Sciatic nerve (tissue), 2 donors: ENCODE data around the gene POR. TPM values are rescaled to one million over a fixed set of nuclear protein-coding genes. Genes with fewer than 3 reads are reported as not detected.
A peak's percentile ranks its signal among the peaks of the same experiment; 100 is the strongest.

Experiments
- ATAC-seq: fragments of 200-7000 bp; cut with Tn5 transposase; one replicate; pipeline ENCODE4 v1.9.1; 2020; ENCODE audit warnings: mild to moderate bottlenecking, moderate library complexity
- DNase-seq: peaks from one replicate; pipeline ENCODE4 v3.0.0-alpha.2; 2020; ENCODE audit warnings: low spot score
- intact Hi-C: fragments of 100-400 bp; cut with DNase I; formaldehyde crosslinking; loops from one replicate; pipeline ENCODE4 v1.14.2; 2022
- total RNA-seq: library from RNA; stranded (reverse); fragmentation: NEBNext Ultra II Directional; extraction: Animal tissue kit (Norgen Biotek cat#: 25700); gene quantifications from one replicate; pipeline ENCODE4 v1.2.1, GENCODE V29; 2021
- donor health status: DM: no; HTN: no; CAD: no.
- donor health status: DM: no; HTN: no; CAD: no.

The POR gene
- total RNA-seq, 1 donor from 2014 or later, result 89.2 TPM

DNA sequence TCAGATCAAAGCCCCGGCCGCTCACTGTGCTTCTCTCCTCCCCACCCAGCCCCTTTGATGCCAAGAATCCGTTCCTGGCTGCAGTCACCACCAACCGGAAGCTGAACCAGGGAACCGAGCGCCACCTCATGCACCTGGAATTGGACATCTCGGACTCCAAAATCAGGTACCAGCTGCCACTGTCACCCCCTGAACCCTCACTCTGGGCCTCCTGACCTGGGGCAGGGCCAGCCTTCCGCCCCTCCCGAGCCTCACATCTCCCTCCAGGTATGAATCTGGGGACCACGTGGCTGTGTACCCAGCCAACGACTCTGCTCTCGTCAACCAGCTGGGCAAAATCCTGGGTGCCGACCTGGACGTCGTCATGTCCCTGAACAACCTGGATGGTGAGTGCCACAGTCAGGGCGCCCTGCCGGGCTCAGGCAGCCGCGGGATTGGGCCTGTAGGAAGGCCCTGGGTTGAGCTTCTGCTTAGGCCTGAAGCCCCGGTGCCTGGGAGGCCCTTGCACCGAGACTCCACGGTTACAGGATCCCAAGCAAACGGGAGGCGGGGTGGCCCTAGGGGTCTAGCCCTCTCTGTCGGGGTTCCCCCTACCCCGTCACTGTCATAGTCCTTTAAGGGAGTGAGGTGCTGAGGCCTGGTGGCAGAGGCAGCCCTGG is 68.6 kb downstream of the POR start:
- DNase-seq (no peak), ATAC-seq (no peak)
- intact Hi-C loops, result loop anchor here (5.0 kb wide), 1 partner anchor 976 kb away; no protein-coding TSS in a partner anchor

DNA sequence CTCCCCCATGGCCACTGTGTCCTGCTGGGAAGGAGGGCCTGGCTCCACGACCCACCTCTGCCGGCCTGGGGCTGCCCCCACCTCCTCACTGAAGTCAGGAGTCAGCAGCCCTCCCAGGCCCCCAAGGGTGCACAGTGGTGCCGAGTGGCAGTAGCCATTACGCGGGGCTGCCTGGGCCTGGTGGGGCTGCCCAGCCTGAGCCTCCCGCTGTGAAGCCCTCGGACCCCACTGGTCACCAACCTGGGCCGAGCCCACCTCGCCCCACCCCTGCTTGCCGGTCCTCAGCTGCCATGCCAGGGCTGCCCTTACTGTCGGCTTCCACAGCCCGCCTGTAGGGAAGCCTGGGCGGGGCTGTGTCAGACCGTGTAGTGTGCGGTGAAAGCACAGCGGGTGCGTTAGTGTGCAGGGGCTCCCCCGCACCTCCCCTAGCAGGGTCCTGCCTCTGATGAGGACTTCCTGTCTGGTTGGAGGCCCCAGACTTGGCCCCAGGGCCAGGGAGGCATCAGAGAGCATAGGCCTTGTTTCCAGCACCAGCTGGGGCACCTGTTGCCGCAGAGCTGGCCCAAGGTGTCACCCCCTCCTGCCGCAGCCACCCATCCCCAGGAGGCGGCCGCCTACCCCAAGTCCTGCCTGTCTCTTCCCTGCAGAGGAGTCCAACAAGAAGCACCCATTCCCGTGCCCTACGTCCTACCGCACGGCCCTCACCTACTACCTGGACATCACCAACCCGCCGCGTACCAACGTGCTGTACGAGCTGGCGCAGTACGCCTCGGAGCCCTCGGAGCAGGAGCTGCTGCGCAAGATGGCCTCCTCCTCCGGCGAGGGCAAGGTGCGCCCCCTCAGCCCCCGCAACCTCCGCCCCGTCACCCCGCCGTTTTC is 69.4 kb downstream of the POR start:
- no peak for DNase-seq
- intact Hi-C loops, result loop anchor here (5.0 kb wide), 1 partner anchor 977 kb away; no protein-coding TSS in a partner anchor
- no peak for ATAC-seq

DNA sequence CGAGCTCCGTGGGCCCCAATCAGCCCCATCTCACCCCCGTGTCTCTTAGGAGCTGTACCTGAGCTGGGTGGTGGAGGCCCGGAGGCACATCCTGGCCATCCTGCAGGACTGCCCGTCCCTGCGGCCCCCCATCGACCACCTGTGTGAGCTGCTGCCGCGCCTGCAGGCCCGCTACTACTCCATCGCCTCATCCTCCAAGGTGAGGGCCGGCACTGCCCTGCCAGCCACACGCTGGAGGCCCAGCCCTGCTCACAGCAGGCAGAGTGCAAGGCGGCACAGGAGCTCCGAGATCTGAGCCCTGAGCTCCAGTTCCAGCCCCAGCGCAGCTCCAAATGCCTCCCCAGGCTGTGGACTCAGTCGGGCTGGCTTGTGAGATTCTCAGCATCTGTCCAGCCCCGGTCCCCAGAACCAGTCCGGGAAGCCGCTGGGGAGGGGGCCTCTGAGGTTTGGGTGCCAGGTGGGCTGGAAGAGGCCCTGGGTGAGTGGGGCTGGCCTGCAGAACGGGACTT is 70.1 kb downstream of the POR start:
- ATAC-seq (no peak), DNase-seq (no peak)
- intact Hi-C loops, result no loop called here

DNA sequence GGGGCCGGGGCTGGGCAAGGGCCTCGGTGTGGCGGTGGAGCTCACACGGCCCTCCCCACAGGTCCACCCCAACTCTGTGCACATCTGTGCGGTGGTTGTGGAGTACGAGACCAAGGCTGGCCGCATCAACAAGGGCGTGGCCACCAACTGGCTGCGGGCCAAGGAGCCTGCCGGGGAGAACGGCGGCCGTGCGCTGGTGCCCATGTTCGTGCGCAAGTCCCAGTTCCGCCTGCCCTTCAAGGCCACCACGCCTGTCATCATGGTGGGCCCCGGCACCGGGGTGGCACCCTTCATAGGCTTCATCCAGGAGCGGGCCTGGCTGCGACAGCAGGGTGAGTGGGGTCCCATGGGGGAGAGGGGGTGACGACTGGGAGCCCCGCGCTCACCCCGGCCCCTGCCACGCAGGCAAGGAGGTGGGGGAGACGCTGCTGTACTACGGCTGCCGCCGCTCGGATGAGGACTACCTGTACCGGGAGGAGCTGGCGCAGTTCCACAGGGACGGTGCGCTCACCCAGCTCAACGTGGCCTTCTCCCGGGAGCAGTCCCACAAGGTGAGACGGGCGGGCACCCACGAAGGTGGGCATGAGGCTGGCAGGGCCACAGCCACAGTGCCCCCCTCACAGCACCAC is 70.7 kb downstream of the POR start:
- DNase-seq, result no peak
- ATAC-seq, result peak; percentile 29
- intact Hi-C loops, result no loop called here

DNA sequence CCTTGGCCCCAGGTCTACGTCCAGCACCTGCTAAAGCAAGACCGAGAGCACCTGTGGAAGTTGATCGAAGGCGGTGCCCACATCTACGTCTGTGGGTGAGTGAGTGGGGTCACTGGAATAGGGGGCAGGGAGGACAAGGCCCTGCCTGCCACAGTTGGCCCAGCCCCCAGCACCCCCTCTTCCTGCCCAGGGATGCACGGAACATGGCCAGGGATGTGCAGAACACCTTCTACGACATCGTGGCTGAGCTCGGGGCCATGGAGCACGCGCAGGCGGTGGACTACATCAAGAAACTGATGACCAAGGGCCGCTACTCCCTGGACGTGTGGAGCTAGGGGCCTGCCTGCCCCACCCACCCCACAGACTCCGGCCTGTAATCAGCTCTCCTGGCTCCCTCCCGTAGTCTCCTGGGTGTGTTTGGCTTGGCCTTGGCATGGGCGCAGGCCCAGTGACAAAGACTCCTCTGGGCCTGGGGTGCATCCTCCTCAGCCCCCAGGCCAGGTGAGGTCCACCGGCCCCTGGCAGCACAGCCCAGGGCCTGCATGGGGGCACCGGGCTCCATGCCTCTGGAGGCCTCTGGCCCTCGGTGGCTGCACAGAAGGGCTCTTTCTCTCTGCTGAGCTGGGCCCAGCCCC is 71.3 kb downstream of the POR start:
- no peak for DNase-seq
- intact Hi-C loops, result no loop called here

DNA sequence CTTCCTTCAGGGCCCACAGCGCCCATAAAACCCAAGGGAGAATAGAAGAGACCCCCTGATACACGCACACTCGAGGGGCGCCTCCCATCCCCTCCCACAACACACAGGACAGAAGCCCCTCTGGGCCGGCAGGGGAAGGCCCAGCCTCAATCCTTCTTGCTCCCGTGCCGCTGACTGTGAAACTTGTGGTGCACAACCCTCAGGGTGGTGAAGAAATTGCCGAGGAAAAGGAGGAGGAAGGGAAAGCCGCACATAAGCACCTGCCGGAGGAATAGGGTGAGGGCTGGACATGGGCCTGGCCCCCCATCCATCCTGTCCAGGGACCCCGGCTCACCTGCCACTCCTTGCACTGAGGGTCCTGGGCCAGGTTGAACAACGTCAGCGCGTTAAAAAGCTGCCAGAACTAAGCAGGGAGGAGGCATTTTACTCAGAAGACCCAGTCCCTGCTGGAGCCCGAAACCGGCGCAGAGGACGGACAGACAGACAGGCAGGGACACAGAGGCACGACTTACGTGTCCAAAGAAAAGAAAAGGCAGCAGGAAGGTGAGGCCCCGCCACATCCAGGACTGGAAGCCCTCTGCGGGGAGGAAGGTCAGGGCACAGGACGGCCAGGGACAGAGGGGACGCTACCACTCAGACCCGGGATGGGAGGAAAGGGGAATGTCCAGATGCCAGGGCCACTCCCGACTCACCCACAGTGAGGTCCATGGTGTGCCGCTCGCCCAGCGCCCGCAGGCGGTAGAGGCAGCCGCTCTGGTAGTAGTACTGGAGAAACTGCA is 72.3 kb downstream of the POR start:
- ATAC-seq (no peak), DNase-seq (no peak)
- intact Hi-C loops, result no loop called here

More for the DNA sequence above, 71.3 kb downstream of the POR start:
- no peak for ATAC-seq

DNA sequence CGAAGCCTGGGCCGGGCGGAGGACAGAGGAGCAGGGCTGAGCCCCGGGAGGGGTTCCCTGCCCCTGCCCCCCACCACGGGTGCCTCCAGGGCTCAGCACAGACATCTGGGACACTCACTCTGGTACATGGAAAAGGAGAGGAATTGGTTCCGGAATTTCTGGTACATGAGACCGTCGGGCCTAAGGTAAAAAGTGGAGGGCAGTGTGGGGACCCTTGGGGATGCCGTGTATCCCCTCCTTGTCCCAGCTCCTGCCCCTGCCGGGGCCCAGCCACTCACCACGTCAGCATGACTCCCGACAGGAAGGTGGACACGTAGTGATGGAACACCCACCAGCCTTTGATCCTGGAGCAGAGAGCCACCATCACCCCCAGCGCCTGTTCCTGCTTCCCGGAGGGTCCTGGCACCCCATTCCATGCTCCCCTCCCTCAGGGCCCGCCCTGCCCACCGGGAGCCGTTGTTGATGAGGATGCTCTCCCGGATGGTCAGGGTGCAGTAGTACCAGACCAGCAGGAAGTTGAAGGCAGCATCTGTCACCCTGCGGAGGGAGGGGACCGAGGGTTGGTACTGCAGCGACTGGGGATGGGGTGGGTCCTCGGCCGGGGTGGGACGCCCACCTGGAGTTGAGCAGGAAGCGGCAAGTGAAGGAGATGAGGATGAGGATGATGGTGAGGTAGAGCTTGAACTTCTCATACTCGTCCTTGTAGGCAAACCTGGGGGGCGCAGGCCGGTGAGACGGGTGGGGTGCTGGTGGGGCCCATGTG is 73.0 kb downstream of the POR start:
- intact Hi-C loops, result no loop called here
- DNase-seq, result no peak
- no peak for ATAC-seq

DNA sequence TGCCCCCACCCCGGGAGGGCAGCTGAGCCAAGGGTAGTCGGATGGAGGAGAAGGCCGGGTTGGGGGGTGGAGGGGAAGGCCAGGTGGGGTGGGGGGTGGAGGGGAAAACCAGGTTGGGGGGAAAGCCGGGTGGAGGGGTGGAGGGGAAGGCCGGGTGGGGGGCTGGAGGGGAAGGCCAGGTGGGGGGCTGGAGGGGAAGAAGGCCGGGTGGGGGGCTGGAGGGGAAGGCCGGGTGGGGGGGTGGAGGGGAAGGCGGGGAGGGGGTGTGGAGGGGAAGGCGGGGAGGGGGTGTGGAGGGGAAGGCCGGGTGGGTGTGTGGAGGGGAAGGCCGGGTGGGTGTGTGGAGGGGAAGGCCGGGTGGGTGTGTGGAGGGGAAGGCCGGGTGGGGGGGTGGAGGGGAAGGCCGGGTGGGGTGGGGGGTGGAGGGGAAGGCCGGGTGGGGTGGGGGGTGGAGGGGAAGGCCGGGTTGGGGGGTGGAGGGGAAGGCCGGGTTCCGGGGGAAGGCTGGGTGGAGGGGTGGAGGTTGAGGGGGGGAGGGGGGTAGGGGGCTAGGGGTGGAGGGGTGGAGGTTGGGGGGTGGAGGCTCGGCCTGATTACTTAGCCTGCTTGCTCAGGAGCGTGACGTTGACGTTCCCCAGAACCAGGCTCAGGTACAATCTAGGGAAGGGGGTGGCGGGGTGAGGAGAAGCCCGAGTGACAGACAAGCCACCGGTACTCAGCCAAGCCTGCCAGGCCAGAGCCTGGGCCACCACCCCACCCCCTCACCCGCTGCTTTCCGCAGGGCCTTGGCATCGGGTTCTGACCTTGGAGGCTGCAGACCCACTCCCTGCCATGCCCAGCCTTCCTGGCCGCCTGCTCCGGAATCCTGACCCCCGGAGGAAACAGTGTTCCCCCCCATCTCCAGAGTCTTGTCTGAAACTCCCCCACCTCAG is 73.9 kb downstream of the POR start:
- intact Hi-C loops, result no loop called here
- ATAC-seq (no peak), DNase-seq (no peak)

DNA sequence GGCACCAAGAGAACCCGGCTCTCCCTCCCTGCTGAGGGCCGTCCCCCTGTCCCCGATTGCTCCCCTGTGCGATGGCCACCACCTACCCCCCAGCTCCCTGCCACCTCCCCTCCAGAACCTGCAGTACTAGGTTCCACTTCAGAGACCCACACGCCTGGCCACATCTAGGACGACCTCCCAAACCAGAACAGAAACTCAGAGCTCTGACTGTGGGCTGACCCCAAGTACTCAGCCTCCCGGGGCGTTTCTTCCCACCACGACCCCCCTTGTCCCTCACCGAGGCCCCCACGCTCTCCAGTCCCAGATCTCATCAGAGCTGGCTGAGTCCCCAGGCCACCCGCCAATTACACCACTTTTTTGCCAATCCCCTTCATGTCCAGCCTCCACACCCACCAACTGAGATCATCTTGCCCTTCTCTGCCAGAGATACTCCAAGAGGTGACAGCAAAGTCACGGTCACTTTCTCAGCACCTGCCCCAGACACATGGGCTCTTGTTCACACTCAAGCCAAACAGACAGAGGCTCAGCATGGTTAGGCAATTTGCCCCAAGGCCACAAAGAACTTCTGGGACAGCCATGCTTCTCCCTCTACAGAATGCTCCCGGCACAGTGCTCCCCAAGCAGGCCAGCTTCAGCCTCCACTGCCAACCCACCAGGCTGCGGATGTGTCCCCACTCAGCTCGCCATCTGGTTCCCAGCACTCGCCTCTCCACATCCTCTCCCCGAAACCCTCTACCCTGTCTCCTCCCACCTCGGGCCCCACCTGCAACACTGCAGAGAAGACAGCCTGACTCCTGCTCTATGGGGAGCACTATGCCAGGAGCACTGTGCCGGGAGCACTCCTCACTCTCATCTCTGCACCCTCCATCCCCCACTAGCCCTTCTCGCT is 74.8 kb downstream of the POR start:
- intact Hi-C loops, result no loop called here
- DNase-seq (no peak), ATAC-seq (no peak)

DNA sequence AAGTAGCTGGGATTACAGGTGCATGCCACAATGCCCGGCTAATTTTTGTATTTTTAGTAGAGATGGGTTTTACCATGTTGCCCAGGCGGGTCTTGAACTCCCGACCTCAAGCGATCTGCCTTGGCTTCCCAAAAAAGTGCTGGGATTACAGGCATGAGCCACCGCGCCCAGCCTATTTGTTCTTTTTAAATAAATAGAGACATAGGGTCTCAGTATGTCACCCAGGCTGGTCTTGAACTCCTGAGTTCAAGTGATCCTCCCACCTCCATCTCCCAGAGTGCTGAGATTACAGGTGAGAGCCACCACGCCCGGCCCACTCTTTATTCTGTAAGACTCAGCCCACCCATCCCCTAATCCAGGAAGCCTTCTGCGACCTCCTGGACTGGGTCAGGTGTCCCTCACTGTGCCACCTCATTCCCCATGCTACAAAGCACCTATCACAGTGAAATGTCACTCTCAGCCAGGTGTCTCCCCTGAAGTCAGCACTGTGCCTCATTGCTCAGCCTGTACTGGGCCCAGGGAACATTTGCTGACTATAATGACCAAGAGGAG is 76.7 kb downstream of the POR start:
- intact Hi-C loops, result no loop called here
- DNase-seq (no peak), ATAC-seq (no peak)

DNA sequence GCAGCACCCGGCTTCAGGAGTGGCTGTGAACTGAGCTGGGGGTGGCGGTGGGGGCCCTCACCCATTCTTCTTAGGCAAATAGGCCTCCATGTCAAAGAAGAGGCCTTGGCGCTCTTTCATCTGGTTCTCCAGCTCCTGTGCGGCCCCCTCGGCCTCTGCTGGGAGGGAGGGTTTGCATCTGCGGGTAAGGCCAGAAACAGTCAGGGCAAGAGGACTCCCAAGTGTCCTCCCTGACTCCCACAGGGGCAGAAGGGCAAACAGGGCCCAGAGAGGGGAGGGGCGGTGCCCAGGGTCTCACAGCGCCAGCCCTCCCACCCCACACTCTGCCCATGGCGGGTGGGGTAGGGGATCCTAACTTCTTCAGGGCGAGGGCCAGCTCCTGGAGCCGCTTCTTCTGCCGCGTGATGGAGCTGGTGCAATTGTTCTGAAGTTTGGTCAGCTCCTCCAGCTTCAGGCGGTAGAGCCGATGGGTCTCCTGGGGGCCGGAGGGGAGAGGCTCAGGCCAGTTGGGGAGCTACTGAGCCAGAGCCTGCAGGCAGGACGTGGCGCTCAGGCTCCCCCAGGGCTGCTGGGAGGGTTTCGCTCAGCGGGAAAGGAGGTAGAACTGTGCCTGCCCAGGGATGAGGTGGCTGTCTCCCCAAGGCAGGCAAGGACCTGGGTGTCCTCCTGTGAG is 77.3 kb downstream of the POR start:
- ATAC-seq (peak; percentile 2), DNase-seq (peak; percentile 66)
- intact Hi-C loops, result no loop called here

DNA sequence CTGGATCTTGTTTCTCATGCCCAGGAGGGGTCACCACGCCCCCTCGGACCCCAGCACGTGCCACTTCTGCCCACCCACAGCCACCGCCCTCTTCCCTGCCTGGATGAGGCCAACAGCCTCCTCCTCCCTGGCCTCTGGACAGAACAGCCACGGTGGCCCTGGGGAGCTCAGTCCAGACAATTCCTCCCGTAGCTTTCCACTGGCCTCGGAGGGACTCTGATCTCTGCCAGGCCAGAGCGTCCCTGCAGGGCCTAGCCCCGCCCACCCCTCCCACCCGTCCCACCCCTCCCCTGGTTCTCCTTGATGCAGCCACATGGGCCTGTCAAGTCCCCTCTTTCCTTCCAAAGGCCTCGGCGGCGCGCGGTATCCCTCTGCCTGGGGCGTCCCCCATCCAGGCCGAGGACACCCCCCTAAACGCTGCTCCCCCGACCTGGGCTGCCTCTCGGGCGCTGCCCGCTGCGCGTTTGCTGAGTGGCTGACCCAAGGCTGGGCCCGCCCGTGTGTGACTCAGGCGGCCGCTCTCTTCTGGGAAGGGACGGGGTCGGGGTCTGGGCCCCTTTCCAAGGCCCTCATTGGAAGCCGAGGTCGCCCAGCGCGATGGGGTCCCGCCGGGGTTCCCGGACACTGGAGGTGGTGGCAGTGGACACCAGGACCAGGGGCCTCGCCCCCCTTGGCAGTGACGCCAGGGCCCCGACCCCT is 78.9 kb downstream of the POR start:
- intact Hi-C loops, result no loop called here
- peak; percentile 63 for ATAC-seq

DNA sequence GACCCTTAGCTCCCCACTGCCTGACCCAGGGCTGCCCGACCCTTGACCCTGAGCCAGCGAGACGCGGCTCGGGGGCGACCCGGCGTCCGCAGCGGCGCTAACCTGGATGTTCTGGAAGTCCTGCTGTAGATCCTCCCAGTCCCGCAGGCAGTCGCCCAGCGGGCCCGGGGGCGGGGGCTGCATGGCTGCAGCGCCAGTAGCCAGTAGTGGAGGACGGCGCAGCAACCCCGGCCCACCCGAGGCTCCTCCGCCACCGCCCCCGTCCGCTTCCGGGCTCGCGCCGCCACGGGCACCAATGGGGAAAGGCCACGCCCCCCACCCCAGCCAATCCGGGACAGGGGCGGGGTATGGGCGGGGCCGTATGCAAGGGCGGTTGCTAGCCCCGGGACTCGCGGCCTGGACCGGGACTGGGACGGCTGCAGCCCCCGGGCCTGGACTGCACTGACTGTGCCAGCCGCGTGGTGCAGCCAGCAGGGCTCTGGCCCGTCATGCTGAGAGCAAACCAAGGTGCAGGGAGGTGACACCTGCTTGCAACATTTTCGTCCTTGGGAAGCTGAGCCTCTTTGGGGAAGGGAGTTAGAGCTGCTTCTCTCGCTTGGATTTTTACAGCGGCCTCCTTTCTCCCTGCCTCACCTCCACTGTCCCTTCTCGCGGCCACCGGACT is 79.6 kb downstream of the POR start, which contains the start of gene TMEM120A:
TSS of gene TMEM120A (minus strand) at position 208 of the 664 bp plus-strand sequence. CDS start at position 183, 25 bp downstream.
- peak; percentile 96 for ATAC-seq
- DNase-seq, result peak; percentile 98
- intact Hi-C loops, result no loop called here

More for the DNA sequence above, 78.9 kb downstream of the POR start:
- peak; percentile 83 for DNase-seq

DNA sequence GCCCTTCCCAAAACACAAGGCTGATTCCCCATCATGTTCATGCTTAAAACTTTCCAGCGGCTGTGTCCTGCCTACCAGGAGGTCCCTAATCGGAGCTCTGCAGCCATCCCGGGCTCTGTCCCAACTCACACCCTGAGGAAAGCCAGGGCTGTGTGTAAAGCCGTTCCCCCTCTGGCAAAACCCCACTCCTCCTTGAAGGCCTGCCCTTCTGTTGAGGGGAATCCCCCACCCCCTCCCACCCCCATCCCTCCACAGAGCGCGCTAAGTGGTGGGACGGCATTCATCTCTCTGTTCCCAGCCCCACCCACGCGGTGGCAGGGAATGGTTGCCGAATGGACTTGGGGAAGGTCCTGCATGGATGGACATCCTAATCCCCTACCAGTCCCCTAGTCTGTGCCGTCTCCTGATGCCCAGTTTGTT is 80.1 kb downstream of the POR start:
- DNase-seq (peak; percentile 66), ATAC-seq (peak; percentile 0)
- intact Hi-C loops, result no loop called here
